Hematopoietic multipotent progenitor cell treated with erythropoietin and hydrocortisone succinate and interleukin-3 and kit ligand, for 17 days (in vitro differentiated cells): ENCODE results near the gene ABCE1.

Experiments used
- DNase-seq: peaks from one replicate; pipeline ENCODE4 v3.0.0-alpha.2; 2015; ENCODE audit warnings: low spot score

The ABCE1 gene

DNA sequence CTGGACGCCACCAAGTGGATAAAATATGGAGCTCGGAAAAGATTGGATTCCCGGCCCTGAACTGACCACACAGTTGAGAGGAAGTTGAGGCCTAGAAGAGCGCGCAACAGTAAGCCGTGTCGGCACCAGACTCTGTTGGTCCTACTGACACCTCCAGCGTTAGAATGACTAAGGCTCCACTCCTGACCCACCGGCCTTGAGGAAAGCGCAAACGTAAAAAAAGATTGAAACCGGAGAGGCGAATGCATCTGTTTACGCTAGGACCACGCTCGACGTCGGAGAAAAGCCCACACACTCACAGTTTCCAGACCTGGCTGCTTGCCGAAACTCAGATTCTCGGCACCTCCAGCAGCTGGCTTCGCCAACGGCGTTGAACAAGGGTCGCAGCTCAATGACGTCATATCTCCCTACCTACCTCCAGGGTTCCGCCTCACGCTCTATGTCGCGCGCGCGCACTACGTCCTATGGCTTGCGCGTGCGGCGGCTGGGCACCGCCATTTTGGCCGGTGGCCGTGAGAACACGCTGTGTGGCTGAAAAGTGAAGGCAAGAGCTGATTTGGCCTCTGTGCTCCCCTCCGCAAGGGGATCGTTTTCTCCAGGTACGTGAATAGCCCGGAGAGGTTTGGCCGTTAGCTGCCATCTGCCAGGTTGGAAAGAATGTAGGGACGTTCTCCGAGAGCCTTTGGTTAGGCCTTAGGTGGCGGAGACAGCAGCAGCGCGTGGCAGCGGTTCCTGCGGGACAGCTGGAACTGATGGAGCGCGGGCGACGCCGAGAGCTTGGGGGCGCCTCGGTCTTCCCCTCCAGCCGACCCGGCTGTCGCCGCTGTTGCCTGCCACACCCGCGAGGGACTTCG lies at the start of gene ABCE1, which contains the start of gene ANAPC10:
Gene ABCE1, plus strand, starts transcription at position 491 of the 854 bp plus-strand sequence. CDS start 6,102 bp downstream, outside the sequence.
Gene ANAPC10, minus strand, starts transcription at position 376 of the 854 bp plus-strand sequence. CDS start 2,097 bp downstream, outside the sequence.
- DNase-seq, result peak; percentile 98

DNA sequence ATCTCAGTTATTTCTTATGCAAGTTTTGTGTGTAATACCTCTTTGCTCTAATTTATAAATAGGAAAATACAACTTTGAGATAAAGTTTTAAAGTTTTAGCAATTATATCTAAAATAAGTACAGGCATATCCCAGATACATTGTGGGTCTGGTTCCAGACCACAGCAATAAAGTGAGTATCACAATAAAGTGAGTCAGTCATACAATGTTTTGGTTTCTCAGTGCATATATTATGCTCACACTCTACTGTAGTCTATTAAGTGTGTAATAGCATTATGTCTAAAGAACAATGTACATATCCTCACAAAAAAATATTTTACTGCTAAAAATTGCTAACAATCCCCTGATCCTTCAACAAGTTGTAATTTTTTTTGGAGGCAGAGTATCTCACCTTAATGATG lies 49.3 kb upstream of the ABCE1 start:
- DNase-seq, result no peak

GRCh38 chr4:145049241-145049640 lies 48.9 kb upstream of the ABCE1 start:
- DNase-seq, result no peak

DNA sequence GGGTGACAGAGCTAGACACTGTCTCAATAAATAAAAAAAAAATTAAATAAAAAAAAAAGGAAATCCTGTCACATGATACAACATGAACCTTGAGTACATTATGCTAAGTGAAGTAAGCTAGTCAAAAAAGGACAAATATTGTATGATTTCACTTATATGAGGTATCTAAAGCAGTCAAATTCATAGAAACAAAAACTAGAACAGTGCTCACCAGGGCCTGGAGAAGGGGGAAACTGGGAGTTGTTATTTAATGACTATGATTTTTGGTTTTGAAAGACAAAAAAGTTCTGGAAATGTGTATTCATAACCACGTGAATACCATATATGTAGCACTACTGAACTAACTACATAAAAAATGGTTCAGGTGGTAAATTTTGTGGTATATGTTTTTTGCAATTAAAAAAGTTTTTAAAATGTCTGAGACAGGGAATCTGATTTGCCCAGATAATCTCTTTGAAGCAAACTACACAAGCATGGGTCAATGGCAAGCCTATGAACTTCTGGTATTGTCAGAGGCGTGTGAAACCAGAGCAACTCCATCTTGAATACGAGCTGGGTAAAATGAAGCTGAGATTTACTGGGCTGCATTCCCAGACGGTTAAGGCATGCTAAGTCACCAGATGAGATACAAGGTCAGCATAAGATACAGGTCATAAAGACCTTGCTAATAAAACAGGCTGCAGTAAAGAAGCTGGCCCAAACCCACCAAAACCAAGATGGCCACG lies 42.4 kb upstream of the ABCE1 start:
- no peak for DNase-seq

DNA sequence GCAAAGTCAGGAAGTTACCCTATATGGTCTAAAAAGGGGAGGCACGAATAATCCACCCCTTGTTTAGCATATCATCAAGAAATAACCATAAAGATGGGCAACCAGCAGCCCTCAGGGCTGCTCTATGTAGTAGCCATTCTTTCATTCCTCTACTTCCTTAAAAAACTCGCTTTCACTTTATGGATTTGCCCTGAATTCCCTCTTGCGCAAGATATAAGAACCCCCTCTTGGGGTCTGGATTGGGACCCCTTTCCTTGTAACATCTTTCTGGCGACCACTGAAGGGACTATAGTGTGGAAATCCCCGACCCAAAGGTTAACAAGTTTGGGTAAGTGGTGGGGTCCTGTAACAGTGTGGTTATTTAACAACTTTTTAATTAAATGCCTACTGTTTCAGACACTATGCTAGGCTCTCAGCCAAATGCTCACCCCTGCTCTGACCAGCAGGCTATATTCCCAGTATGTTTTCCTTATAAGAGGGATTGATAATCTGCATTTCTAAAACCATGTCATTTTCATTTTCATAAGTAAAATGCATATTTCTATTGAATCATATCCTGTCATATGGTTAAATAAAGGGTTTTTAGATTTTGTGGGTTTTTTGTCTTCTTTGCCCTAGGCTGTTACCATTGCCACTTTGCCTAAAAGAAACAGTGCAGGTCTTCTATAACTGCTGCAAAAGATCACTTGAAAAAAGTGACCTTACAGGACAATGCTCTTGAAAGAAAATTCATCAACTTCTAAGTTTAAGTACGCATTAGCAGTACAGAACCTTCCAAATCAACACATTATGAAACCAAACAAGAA lies 41.6 kb upstream of the ABCE1 start:
- DNase-seq, result no peak

GRCh38 chr4:145058256-145058655 lies 39.9 kb upstream of the ABCE1 start:
- DNase-seq, result no peak

GRCh38 chr4:145061318-145061920 lies 36.7 kb upstream of the ABCE1 start:
- peak; percentile 70 for DNase-seq

GRCh38 chr4:145066063-145066501 lies 32.0 kb upstream of the ABCE1 start:
- no peak for DNase-seq

- DNase-seq, result no peak
Observed at GRCh38 chr4:145069361-145069760, 28.8 kb upstream of the ABCE1 start.

DNA sequence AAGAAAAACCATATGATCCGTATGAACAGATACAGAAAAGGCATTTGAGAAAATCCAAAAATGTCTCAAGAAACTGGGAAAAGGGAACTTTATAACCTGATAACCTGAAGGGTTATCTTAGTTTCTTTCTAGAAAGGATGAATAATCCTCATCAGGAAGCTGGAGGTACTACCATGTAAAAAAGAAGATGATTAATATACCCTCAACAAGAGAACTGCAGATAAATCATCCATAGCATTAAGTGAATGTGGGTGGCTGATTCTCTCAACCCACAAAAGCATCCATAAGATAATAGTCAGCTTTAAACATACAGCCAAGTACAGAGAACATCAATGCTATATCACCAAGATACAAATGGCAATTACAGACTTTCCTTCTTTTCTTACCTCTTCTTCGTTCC lies 26.6 kb upstream of the ABCE1 start:
- no peak for DNase-seq

DNA sequence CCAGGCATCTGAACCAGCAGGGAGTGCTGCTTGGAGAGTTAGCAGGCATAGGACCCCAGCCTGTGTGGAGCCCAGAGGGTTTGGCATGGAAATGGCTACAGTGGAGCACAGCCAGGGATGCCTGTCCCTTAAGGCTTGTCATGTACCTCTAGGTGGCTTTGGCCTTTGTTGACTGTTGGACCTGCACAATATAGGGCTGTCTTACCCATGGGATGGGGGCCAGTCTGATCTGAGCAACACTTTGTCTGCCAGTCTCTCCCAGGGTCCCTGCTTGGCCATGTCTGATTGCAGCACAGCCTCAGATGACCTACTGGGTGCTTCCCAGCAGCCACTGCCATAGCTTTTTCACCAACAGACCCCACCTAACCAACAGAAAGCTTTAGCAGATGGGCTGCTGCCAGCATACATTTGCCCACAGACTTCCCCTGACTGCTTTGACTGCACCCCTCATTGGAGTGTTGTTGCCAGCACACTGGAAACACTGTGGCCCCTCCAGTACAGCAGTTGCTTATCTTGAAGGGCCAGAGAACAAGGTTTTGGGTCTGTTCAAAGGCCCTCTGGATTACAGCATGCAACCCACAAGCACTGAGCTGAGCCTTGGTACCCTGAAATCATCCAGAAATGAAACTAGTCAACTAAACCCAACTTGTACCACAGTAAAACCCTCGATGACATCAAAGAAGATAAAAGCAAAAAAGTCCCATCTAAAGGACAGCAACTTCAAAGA lies 22.2 kb upstream of the ABCE1 start:
- DNase-seq, result no peak

DNA sequence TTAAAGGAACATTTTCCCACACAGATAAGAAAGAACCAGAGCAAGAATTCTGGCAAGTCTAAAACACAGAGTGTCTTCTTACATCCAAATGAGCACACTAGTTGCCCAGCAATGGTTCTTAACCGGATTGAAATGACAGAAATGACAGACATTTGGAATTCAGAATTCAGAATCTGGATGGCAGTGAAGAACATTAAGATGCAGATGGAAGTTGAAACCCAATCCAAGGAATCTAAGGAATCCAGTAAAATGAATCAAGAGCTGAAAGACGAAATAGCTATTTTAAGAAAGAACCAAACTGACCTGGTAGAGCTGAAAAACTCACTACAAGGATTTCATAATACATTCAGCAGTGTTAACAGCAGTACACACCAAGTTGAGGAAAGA lies 21.6 kb upstream of the ABCE1 start:
- DNase-seq, result no peak

- DNase-seq, result no peak
Observed at GRCh38 chr4:145081756-145082155, 16.4 kb upstream of the ABCE1 start.

DNA sequence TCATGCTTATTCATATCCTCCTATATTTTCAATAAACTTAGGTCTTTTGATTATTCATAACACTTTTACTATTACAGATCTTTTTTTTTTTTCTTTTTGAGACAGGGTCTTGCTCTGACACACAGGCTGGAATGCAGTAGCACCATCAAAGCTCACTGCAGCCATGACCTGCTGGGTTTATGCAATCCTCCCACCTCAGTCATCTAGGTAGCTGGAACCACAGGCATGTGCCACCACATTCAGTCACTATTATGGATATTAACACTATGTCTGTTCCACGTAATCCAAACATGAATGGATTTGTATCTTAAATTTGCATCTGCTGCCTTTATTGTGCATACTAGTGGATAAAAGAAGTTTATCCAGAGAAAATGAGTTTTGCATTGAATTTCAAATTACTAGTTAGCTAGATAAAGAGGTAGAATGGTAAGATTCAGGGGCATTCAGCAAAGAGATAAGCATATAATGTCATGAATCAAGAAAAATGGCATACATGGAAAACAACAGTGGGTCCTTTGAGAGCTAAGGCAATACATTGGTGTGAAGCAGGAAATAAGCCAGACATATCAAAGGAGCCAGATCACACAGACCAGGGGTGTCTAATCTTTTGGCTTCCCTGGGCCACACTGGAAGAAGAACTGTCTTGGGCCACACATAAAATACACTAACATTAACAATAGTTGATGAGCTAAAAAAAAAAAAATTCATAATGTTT lies 14.1 kb upstream of the ABCE1 start:
- no peak for DNase-seq

DNA sequence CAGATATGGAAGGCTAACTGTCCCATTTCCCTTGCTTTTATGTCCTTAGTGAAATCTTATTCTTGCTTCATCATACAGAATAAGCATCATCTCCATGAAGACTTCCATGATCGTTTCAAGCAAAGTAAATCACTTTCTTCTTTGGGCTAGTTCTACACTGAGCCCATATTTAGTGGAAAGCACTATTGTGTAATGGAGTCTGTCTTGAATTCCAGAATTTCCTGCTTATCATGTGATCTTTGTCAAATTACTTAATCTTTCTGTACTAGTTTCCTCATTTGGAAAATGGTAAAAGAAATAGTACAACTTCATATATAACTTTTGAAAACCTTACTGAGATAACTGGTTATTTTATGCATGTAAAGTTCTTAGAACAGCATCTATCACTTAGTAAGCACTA lies 7.7 kb upstream of the ABCE1 start:
- DNase-seq, result no peak

- DNase-seq, result no peak
Observed at GRCh38 chr4:145093638-145094037, 4.5 kb upstream of the ABCE1 start.

- DNase-seq, result no peak
Observed at GRCh38 chr4:145097331-145097820, 735 bp upstream of the ABCE1 start.

GRCh38 chr4:145098675-145099037 lies 545 bp downstream of the ABCE1 start:
- DNase-seq, result peak; percentile 62

DNA sequence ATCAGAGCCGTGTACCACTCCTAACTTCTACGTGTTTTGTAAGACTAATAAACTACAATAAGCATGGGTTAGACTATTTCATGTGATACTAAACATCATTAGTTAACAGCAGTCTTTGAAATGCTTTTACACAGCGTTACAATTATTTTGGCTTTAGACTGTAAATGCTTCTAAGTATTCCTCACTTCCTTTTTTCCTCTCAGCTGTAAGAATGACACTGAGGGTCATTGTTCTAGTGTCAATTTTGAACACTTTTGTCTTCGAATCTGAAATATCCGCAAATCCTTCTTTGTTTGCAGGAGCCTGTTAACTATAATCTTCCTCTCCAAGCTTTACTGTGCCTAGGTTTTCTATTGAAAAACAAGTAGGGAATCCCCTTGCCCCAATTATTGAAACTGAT lies 1.5 kb downstream of the ABCE1 start:
- peak; percentile 21 for DNase-seq

- no peak for DNase-seq
Observed at GRCh38 chr4:145101091-145101490, 3.0 kb downstream of the ABCE1 start.
